ENCODE measurements around the gene SLC25A29.
"Not testable (repeated sequence)": the region's sequence is repeated elsewhere in the genome, so short reads cannot be mapped to it uniquely, and the experiment has no call there.

The SLC25A29 gene

DNA sequence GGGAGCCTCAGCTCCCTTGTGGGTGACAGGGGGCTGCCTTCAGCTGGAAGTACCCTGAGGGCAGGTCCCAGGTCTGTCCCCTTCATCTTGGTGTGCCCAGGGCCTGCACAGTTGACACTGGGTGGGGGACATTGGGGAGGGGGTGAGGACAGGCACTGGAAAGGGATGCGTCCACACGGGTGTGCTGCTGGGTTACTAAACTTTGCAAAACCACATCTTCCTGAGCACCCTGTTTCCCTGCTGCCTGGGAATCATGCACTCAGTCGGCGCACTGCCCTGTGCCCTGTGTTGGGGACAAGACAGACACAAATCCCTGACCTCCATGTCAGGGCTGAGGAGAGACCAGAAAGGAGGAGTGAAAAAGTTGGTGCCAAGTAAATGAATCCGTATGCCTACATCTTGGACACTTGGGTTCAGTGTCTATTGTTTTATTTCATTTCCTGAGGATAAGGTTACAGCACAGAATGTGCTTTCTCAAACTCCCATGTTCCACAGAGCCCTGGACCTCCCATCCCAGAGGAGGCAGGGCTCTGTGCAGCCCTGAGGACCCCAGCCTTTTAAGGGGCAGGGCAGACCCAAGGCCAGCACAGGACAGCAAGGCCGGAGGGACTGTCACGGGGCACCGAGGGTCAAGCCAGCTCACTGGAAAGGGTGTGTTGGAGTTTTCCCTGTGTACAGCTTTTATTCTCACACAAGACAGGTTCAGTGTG, 2.9 kb upstream of the SLC25A29 start:
- DNase-seq, result no peak

DNA sequence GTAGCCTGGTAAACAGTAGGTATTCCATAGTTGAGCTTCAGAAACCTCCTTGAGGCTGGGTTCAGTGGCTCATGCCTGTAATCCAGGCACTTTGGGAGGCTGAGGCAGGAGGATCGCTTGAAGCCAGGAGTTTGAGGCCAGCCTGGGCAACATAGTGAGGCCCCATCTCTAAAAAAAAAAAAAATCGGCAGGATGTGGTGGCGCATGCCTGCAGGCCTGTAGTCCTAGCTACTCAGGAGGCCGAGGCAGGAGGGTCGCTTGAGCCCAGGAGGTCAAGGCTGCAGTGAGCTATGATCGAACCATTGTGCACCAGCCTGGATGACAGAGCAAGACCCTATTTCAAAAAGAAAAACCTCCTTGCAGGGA, 2.2 kb upstream of the SLC25A29 start:
- not testable (repeated sequence) for DNase-seq

DNA sequence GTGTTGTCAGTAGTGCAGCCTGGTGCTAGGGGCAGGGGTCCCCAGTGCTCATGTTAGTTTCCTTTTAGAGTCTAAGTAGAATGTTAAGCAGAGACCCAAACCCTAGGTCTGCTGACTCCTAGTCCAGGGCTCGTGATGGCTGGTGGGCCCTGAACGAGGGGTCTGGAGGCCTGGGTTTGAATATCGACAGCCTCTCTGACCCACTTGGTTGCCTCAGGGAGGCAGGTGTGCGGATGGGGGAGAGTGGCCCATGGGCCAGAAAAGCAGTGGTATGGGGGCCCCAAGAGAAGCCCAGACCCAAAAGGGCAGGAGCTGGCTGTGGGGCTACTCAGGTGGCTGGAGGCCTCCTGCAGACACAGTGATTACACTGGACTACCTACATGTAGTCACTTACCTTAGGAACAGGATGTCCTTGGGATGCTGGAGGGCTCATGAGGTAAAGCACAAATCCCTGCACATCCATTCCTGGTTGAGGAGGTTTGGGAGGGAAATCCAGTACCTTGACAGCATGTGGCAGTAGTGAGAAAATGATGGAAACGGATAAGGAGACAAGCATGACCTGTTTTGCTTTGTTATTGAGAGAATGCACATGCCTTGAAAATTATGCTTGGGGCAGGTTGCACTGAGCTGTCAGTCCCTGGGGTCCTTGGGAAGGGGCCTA, 1.7 kb upstream of the SLC25A29 start:
- DNase-seq, result no peak

DNA sequence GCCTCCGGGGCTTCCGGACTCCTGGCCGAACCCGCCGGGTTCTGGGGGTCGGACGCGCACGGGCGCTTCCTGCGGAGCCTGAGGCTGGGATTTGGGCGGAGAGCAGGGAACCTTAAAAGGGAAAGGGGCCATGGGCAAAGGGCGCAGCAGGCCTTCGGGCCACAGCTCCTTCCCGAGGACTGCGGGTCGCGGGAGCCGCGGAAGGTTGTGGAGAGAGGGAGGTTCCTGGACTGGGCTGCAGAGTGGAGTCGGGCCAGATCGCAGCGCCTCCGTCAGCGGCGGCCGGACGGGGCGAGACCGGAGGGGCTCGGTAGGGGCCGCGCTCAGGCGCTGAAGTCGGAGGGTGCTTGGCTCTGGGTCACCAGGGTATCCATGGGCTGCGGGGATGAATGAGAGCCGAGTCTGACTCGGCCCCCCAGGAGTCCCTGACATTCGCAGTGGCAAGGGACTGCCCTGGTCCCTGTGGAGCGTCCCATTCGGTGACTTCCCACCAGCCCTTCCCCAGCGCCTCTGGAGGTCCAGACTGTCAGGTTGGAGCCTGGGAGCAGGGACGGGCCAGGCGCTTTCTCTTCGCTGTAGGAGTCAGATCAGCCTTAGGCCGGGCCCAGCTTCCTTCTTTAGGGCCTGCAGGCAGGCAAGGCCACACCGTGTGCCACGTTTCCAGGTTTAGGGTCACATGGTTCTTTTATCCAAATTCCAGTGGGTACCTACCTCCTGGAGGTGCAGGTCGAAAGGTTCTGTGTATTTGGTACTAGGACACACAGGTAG, 938 bp upstream of the SLC25A29 start:
- DNase-seq, result no peak

DNA sequence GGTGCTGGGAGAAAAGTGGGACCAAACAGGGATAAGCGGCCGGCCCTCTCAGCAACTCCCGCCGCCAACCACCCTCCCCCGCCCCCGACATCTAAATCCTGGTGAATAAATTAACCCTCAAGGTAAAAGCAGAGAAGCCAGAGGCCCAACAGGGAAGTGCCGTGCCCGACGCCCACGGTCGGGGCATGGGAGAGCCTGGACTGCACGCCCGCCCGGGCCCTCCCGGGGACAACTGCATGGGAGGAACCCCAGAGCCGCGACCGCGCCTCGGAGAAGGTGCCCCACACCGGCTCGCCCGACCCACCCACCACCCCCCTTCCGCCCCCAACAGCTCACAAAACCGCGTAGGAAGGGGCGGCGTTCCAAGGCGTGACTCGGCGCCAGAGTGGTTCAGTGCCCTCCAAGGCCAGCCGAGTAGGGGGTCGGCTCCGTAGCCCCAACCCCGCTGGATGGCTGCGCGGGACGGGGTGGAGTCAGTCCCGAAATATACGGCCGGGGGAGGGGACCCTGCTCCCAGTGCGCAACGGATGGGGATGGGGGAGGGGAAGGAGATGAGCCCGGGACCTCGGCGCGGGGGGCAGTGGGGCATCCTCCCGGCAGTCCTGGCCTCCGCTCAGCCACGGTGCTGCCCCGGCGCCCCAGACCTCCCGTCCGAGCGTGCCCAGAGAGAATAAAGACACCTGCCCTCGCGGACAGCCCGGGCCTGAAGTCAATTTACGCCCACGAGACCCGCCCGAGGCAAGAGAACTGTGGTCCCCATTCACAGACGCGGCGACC, 732 bp downstream of the SLC25A29 start:
- DNase-seq, result peak; percentile 56

DNA sequence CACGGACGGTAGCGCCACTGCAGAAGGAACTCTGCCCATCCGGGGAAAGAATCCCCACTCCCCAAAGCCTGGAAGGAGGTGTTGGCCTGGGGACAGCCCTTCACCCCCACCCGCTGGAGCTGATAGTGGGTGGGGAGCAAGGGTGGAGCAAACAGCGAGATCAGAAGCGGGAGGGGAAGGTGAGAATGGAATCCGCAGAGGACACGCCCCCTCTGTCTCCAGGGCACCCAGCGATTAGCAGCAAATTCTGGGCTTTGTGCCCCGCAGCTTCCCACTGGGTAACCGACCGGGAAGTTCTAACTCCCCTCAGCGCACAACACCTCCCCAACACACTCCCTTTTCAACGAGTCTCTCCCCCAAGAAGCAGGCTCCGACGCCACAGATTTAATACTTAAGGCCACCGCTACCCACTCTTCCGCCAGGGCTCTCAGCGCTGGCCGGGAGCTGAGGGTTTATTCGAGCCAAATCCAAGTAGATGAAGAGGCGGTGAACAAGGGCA, 1.4 kb downstream of the SLC25A29 start:
- DNase-seq, result peak; percentile 85

DNA sequence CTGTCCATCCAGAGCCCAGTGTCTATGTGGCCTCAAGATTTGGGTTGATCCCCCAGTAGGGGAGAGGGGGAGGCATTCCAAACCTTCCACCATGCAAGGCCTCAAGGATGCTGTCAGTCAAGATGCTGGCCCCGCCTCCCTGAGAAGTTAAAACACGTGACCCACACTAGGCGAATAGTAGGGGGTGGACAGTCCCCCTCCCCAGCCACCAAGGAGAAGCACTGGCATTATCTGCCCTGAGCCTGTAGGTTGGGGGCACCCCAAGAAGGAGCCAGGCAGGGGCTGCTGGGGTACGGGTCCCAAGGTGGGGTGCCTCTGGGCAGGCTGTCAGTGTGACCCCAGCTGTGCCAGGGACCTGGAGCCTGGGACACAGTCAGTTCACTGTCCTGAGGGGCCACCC, 2.3 kb downstream of the SLC25A29 start:
- DNase-seq, result no peak

DNA sequence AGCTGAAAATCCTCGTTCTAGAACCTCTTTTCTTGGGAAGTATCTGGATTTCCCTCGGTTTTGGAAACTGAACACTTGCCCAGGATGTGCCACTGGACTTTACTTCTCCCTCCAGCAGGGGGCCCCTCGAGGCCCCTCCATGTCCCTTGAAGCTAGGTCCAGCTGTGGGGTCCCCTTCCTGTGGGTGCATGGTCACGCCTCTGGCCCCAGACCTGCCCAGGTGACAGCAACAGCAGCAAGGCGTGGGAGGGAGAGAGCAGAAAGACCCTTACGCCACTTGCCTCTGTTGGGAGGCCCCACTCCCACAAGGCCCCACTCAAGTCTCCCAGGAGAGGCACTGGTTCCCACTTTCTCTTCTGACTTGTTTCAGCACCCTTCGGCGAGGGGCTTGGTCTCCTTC, 3.1 kb downstream of the SLC25A29 start:
- no peak for DNase-seq

DNA sequence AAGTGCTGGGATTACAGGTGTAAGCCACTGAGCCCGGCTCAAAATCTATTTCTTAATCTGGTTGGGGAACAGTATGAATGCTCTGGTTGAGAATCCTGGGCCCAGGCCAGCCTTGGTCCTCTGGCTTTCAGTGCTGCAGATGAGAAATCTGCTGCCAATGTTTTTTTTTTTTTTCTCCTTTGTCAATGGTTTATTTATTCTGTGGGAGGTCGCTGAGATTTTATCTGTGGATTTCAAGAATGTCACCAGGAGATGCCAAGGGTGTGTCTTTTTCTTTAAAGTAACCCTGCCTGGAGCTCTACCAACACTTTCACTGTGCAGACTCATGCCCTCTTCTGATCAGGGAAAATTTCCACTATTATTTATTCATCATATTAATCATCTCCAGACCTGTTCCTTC, 3.6 kb downstream of the SLC25A29 start:
- DNase-seq, result no peak

DNA sequence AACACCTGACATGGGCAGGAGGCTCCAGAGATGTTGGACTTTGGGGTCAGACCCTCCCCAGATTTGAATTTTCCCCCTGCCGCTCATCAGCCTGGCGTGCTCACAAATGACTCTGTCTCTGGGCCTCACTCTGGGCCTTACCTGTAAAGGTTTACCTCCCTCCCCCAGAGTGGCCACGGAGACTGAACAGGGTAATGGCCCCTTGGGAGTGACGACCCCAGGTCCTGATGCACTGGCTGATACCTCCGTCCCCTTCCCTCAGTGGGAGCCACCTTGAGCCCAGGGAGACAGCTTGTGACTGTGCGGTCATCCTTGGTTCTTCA, 7.0 kb downstream of the SLC25A29 start:
- no peak for DNase-seq

DNA sequence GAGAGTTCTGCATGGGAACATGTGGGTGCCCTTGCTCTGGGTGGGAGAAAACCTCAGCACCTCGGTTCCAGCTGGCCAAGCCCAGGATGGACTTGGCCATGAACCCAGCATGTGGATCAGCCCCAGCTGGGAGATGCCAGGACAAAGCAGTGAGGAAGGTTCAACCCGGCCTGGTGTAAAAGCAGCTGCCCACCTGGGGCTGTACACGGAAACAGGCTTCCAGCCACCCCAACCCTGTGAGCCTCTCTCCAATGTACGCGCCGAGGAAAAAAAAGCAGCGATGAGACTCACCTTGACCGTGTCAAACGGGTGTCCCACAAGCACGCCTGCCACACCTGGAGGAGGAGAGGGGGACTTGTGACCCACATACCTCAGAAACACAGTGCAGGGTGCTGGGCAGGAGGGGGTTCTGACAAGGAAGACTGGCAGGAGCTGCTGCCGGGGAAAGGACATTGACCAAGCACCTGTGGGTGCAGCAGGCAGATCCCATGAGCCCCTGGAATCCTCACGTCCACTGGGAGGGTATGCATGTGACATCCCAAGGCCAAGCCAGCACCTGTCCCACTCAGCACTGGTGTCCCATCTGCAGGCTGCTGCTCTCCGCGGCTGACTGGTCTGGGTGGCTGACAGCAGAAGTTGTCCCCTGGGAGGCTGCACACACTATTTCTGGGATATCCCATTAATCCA, 7.5 kb downstream of the SLC25A29 start:
- DNase-seq, result no peak

DNA sequence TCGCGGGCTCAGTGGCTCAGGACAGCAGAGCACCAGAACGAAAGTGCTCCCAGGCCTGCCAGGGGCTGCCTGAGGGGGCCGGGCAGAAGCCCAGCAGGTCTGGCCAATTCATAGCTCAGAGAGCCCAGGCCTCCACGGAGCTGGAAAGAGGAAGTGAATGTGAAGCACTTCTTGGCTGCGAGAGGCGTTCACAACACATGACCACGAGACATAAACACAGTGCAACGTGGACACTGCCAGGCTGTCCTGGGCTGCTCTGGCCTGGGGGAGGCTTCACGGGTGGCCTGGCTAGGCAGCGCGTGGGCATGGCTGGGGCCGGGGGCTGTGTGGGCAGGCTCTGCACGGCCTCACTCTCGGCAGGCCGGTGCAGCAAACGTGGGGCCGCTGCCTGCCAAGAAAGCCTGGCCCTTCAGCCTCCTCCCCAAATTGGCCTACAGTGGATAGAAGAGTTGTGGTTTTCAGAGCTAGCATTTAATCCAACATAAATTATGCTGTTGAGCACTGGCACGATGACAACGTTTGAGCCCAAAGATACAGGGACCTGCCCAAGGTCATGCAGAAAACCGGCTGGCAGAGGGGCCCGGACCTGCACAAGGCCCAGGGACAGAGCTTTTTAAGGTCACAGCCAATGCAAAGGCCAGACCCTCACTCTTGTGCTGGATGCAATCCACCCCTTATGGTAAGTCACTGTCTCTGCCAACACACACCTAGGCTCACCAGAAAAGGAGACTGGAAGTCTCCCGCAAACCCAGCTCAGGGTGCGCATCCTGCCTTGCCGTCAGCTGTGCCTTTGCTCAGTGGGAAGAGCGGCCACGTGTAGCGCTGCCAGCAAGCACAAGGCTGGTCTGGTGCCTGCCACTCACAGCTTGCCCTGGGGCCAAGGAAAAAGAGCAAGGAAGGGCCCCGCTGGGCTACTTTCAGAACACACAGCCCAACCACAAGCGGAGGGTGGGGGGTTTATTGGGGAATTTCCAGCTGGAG, 8.6 kb downstream of the SLC25A29 start:
- DNase-seq, result no peak

DNA sequence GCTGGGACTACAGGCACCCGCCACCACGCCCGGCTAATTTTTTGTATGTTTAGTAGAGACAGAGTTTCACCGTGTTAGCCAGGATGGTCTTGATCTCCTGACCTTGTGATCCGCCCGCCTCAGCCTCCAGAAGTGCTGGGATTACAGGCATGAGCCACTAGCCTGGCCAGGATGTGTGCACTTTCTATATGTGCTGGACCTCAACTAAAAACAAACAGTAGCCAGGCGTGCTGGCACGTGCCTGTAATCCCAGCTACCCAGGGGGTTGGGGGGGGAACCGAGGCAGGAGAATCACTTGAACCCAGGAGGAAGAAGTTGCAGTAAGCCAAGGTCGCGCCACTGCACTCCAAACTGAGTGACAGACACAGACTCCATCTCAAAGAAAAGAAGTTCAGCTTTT, 9.5 kb downstream of the SLC25A29 start:
- not testable (repeated sequence) for DNase-seq

DNA sequence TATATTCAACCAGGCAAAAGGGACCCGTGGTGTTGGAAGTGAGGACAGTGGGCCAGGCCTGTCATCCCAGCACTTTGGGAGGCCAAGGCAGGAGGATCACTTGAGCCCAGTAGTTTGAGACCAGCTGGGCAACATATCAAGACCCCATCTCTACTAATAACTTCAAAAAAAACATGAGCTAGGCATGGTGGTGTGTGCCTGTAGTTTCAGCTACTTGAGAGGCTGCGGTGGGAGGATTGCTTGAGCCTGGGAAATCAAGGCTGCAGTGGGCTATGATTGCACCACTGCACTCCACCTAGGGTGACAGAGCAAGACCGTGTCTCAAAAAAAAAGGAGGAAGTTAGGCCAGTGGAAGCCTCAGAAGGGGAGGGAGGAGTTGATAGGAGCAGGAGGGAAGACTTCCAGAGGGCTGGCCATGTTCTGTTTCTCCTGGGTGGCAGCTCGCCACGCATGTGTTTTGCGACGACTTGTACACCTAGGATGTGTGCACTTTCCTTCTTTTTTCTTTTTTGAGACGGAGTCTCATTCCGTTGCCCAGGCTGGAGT, 10.1 kb downstream of the SLC25A29 start:
- no peak for DNase-seq

DNA sequence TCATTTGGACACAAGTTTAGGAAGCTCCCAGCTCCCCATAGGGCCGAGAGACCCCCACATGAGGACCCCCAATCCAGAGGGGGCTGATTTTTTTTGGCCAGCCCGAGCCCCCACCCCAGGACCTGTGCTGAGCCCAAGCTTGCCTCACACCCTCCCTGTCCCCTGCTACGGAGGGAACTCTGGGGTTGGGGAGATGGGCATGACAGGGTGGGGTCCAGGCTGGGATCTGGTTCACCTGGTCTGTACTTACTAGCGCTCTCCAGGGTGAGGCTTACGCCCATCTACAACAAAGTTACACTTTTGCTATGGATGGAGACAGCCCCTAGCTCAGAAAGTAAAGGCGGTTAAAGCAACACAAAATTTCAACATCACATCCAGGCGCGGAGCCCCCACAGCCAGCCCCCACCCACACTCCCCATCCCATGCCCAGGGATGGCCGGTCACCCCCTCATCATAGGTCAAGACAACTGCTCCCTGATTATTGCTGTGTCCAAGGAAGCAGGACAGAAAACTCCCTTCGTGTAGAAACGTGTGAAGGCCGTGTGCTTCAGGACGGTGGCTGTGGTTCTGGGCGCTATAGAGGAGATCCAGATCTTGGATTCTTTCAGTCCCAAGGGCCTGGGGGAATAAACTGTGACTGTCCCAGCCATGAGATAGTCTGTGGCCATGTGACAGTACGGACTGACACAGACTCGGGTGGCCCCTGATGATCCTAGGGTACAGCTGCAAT, 10.7 kb downstream of the SLC25A29 start:
- DNase-seq, result no peak

DNA sequence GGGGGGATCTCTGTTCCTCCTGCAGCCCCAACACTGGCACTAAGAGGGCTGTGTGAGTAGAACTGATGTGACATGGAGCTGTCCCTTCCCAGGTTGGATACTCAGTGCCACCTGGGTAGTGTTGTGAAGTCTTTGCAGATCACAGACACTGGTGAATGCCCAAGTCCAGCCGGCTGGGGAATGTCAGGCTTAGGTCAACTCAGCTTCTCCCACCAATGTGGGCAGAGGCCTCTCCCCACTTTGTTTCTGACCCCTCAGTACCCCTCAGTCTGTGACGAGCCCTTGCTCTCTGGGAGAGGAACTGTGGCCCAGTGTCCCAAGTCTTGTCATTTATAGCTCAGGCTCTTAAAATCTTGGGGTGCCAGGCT, 11.3 kb downstream of the SLC25A29 start:
- DNase-seq, result no peak

DNA sequence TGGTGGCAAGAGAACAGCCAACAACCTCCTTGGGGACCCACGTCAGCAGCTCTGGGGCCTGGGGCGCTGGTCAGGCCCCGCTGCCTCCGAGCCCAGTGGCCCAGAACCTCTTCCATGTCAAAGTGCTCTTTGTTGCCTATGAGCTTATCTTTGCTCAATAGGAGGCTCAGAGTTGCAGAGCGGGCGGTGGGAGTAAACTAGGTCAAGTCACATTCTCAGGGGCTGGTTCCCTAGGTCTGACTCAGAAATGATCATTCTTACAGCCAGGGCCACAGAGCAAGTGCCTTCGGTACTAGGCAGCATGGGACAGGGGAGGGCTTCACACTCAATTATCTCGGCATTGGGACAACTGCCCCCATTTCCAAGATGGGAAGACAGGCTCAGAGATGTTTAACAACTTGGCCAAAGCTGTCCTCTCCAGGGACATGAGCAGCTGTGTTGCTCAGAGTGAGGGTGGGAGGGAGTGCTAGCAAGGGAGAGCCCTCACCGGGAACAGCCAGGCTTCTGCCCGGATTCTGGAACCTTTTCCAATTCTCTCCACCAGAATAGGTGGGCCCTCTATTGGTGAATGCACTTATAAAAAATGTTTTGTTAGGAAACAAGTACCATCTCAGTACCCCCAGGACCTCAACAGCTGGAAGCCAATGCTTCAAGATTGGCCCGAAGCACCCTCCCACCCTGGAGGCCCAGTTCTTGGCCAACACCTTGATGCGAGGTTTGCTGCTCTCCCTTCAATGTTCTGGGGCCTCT, 11.9 kb downstream of the SLC25A29 start:
- DNase-seq, result no peak

DNA sequence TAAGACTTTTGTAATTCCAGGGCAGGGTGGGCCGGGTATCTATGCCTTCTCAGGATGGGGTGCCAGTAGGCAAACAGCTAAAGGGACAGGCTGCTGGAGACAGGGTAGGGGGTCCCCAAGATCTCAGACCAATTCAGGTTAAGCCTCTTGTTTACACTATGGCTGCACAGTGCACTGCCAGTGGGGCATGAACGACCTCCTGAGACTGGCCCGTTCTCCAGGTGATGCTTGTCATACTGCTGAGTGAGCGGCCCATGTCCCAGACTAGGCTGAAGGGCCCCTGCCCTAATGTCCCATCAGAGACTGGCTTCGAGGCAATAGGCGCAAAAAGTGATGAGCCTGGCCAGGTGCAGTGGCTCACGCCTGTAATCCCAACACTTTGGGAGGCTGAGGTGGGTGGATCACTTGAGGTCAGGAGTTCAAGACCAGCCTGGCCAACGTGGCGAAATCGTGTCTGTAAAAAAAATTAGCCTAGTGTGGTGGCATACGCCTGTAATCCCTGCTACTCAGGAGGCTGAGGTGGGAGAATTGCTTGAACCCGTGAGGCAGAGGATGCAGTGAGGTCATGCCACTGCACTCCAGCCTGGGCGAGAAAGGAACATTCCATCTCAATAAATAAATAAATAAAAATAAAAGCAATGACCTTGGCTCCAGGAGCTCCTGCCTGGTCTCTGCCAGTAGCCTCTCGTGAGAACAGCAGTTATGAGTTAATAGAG, 12.6 kb downstream of the SLC25A29 start:
- DNase-seq, result no peak

Data from NCI-H345 (cell line).